IPS-NIHi11 (cell line): Measurements from ENCODE around the gene ATF6.
"Not testable (repeated sequence)": the region's sequence is repeated elsewhere in the genome, so short reads cannot be mapped to it uniquely, and the experiment has no call there.

Experiments
- DNase-seq: peaks from one replicate; pipeline ENCODE4 v3.0.0; 2012; ENCODE audit warnings: mixed read lengths, low spot score

The ATF6 gene

GRCh38 chr1:161781995-161782394, 15.9 kb downstream of the ATF6 start:
- DNase-seq, result no peak

GRCh38 chr1:161782886-161783285, 16.8 kb downstream of the ATF6 start:
- no peak for DNase-seq

DNA sequence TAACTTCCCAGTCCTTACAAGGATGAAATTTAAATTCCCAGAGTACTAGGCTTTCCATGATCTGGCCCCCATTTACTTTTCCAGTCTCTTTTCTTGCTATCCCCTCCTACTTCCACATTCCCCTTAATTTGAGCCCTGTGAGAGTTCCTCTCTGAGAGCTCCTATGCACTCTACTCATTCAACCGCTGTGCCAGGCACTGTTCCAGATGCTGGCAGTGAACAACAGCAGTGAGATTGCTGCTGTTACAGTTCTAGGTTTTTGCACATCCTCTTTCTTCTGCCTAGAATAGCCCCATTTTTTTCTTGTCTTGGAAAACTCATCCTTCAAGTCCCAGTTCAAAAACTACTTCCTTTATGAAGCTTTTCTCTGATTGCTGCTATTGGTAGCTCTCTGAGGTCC, 18.8 kb downstream of the ATF6 start:
- no peak for DNase-seq

- DNase-seq, result no peak
Measured at GRCh38 chr1:161787355-161787754, 21.2 kb downstream of the ATF6 start.

DNA sequence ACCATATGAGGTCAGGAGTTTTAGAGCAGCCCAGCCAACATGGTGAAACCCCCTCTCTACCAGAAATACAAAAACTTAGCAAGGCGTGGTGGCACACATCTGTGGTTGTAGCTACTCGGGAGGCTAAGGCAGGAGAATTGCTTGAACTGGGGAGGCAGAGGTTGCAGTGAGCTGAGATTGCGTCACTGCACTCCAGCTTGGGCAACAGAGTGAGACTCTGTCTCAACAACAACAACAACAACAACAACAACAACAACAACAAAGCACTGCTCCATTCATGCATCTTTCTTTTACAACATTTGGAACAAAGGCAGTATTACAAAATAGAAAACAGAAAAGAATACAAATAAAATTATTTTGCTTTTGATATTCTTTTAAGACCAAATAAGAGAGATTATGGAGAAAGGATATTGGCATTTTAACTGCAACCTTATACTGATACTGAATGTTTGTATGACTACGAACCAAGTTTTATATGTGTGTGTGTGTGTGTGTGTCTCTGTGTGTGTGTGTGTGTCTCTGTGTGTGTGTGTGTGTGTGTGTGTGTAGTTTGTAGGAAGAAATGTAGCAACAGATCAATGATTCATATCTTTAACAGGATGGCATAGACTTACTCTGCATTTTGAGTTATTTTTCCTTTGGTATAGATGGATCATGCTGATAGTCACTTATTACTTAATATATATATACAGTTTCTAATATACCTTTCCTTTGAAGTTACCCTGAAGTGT, 24.6 kb downstream of the ATF6 start:
- DNase-seq, result no peak

GRCh38 chr1:161791904-161792655, 26.0 kb downstream of the ATF6 start:
- DNase-seq, result no peak

DNA sequence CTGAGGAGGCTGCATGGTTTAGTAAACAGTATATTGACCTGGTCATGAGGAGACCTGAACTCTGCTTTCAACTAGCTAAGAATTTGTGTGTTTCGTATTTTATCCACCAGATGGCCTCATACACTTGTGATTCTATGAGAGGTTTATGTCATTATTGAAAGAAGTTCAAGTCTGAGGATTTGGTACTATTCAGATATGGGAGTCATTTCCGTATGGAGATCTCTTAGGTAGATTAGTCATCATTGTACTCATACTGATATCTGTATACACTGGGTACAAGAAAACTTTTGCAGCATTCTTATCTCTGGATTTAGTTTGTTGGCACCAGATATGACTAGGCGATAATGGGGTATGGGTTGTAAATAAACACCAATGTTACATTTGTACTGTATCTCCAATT, 26.6 kb downstream of the ATF6 start:
- DNase-seq, result peak; percentile 42

DNA sequence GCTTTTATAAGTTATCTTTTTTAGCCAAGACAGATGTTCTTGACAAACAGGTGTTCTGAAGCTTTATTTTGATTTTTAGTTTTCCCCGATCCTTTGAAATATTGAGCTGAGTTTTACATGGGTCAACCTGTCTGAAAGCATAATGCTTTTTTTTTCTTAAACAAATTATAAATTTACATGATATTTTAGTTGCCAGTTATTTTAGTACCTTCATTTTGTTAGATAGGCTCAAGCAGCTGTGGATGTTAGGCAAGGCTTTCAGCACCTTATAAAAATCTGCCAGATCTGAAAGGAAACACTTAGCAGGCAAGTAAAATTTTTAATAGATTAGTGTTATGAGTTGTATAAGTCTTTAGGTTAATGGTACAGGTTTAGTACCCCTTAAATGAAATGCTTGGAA, 33.7 kb downstream of the ATF6 start:
- no peak for DNase-seq

GRCh38 chr1:161801955-161802354, 35.8 kb downstream of the ATF6 start:
- DNase-seq, result peak; percentile 5

DNA sequence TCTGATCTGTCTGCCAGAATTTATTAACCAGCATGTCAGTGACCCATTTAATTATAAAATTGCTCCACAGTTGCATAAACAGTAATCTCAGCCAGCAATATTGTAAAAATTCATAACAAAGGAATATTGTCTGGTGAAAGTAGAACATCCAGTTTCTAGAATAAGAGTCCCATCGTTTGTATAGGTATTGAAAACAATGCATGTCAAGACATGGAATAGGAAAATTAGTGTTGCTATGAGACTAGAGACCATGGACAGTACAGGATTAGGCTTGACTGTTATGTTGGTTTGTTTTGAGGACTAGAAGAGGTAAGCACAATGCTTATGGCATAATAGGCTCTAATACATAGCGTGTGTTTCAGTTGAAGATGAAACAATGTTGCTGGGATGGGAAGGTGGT, 37.1 kb downstream of the ATF6 start:
- DNase-seq, result no peak

DNA sequence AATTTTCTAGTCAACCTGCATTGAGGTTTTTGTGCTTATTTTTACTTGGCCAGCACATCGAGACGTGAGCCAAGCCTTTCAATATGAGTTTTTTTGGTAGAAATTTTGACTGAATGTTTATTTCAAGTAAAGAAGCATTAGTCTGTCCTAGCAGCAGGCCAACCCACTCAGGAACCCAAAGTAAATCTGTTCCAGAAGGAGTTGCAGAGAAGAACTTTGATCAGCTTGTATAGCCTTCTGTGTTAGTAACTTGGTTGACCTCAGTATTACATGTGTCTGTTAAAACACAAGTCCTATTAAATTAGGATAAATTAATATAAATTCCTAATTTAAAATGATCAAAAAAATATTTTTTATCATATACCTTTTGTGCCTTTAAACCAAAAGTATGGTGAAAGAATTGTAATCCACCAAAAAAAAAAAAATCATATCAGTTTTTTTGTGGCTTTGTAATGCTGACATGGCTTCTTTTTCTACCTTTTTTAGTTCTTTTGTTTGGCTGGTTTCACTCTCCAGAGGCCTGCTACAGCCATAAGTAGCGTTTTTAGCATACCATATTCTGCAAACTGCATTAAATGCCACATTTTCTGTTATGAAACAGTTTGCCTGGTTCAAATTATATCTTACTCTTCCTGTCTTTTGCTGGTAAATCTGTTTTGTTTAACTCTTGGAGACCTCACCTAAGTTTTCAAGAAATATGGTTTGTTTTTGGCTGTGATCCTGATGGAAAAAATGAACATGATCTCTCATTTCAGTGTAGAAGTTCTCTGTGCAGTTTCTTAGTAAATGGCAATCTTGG, 39.5 kb downstream of the ATF6 start:
- no peak for DNase-seq

DNA sequence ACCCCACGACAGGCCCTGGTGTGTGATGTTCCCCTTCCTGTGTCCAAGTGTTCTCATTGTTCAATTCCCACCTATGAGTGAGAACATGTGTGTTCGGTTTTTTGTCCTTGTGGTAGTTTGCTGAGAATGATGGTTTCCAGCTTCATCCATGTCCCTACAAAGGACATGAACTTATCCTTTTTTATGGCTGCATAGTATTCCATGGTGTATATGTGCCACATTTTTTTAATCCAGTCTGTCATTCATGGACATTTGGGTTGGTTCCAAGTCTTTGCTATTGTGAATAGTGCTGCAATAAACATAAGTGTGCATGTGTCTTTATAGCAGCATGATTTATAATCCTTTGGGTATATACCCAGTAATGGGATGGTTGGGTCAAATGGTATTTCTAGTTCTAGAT, 43.1 kb downstream of the ATF6 start:
- not testable (repeated sequence) for DNase-seq

- not testable (repeated sequence) for DNase-seq
Measured at GRCh38 chr1:161809656-161810055, 43.5 kb downstream of the ATF6 start.

- DNase-seq, result no peak
Measured at GRCh38 chr1:161810780-161811179, 44.7 kb downstream of the ATF6 start.

DNA sequence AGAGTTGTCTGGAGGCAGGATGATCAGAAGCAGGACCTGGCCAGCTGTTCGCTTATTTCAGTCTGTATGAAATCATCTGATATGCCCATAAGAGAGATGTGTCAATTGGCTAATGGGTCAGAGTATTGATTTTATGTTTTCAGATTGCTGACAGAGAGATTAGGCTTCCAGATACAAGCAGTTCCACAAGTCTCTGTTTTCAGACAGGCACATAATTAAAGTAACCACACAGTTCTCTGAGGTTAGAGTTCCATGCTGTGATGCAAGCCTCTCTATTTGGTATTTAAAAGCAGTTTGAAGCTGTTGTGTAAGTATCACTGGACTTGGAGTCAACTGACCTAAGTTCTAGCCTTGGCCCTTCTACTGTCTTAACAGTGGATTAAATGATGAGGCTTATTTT, 50.1 kb downstream of the ATF6 start:
- no peak for DNase-seq

DNA sequence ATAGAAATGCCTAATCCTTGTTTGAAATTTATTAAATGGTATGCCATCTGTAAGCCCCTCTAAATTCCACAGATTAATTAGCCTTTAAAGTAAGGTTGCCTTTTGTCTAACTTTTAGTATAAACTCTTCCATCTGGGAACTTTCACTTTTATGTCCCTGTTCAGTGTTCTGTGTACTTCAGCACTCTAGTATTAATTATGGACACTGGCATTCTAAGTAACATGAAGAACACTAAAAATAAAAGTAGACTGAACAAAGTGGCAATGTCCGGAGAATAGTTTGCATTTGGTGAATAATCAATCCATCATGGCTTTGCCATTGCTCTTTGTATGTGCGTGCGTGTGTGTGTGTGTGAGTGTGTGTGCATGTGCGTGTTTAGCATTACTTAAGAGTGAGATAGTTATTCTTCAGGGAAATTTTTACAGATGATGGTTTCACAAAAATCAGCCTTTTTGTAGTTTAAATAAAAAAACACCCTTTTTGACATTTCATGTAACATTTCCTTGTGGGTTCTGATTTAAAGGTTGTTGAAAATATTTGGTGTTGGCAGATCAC, 51.1 kb downstream of the ATF6 start:
- no peak for DNase-seq

- DNase-seq, result no peak
Measured at GRCh38 chr1:161820914-161821313, 54.8 kb downstream of the ATF6 start.

- no peak for DNase-seq
Measured at GRCh38 chr1:161824618-161825017, 58.5 kb downstream of the ATF6 start.

DNA sequence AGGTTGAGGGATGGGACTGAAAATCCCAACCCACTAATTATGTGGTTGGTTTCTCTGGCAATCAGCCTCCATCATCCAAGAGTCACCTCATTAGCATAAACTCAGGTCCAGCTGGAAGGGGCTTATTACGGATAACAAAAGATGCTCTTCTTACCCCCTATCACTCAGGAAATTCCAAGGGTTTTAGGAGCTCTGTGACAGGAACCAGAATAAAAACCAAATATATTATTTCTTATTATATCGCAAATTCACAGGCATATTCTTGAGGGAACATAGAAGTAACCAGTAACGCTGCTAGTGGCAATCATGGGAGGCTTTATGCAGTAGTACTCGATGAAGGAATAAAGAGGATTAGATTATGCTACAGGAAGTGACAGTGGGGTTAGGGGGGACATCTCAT, 59.7 kb downstream of the ATF6 start:
- DNase-seq, result no peak

GRCh38 chr1:161826478-161826877, 60.4 kb downstream of the ATF6 start:
- no peak for DNase-seq

DNA sequence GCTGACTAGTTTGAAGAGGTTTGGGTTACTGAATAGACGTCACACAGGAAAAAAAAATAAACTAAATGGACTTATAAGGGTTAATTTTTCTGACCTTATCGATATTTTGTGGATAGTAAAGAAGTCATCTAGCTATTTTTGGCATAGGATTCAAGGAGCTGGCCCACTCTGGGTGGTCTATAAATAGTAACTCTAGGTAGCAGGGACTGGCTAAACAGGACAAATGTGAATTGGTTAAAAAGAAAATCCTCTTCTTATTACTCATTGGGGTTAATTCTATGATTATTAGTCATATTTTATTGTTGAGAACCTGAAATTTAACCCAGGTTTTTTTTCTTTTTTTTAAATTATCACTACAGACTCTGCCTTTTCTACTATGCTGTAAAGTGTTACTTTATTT, 61.7 kb downstream of the ATF6 start:
- DNase-seq, result no peak

DNA sequence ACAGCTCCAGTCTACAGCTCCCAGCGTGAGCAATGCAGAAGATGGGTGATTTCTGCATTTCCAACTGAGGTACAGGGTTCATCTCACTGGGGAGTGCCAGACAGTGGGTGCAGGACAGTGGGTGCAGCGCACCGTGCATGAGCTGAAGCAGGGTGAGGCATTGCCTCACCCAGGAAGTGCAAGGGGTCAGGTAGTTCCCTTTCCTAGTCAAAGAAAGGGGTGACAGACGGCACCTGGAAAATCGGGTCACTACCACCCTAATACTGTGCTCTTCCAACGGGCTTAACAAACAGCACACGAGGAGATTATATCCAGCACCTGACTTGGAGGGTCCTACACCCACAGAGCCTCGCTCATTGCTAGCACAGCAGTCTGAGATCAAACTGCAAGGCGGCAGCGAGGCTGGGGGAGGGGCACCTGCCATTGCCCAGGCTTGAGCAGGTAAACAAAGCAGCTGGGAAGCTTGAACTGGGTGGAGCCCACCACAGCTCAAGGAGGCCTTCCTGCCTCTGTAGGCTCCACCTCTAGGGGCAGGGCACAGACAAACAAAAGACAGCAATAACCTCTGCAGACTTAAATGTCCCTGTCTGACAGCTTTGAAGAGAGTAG, 66.3 kb downstream of the ATF6 start:
- not testable (repeated sequence) for DNase-seq
